GM12865 (cell line): Measurements from ENCODE around the gene MTA1.

Experiments
- DNase-seq: peaks from one replicate; pipeline ENCODE4 v3.0.0; 2010; ENCODE audit warnings: low read depth
- H3K4me3 ChIP-seq: 2 replicates; pipeline ENCODE4 v1.5.1; 2011; ENCODE audit warnings: mild to moderate bottlenecking, low read depth, low read length, control low read depth
- TF ChIP-seq, protein P1 (sequence below): IDR thresholded peaks from 2 replicates; pipeline ENCODE4 v1.5.1; 2011; ENCODE audit warnings: low read length, control low read depth, low read depth, inconsistent platforms; ENCODE audit not compliant: insufficient read depth; ENCODE audit errors: missing control alignments

The MTA1 gene

DNA sequence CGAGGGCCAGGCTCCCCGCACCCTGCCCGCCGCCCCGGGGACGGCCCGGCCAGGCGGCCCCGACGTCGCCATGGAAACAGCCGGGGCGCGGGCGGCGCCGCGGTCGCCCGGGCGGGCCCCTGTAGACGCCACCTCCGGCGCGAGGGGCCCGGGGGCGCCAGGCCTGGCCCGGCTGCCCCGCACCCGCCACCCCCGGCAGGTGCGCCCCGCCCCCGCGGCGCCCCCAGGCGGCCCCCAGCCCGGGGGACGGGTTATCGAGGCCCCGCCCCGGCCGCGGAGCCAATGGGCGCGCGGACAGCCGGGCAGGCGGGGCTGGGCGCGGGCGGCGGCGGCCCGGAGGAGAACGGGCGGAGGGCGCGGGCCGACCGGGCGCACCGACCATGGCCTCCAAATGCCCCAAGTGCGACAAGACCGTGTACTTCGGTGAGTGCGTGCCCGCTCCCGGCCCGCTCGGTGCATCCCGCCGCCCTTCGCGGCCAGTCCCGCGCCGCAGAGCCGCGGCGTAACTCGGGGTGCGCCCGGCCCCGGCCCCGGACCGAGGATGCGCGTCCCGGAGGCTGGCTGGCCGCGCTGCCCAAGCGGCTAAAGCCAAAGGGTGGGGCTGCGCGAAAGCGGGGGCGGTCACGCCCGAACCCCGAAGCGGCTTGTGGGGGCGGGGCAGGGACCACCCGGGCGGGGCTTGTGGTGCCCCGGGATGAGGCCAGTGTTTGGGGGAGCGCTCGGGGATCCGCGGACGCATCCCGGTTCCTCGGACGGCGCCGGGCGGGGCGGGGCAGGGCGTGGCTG lies 55.0 kb downstream of the MTA1 start, which contains the start of gene CRIP2:
Gene CRIP2, plus strand, starts transcription at position 339 of the 786 bp plus-strand sequence. Its CDS starts 42 bp downstream, at position 381.
- H3K4me3 ChIP-seq, result peak within 1 kb of the TSS; percentile 38
- DNase-seq, result no peak
- TF ChIP-seq, protein P1, sequence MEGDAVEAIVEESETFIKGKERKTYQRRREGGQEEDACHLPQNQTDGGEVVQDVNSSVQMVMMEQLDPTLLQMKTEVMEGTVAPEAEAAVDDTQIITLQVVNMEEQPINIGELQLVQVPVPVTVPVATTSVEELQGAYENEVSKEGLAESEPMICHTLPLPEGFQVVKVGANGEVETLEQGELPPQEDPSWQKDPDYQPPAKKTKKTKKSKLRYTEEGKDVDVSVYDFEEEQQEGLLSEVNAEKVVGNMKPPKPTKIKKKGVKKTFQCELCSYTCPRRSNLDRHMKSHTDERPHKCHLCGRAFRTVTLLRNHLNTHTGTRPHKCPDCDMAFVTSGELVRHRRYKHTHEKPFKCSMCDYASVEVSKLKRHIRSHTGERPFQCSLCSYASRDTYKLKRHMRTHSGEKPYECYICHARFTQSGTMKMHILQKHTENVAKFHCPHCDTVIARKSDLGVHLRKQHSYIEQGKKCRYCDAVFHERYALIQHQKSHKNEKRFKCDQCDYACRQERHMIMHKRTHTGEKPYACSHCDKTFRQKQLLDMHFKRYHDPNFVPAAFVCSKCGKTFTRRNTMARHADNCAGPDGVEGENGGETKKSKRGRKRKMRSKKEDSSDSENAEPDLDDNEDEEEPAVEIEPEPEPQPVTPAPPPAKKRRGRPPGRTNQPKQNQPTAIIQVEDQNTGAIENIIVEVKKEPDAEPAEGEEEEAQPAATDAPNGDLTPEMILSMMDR, result no peak

DNA sequence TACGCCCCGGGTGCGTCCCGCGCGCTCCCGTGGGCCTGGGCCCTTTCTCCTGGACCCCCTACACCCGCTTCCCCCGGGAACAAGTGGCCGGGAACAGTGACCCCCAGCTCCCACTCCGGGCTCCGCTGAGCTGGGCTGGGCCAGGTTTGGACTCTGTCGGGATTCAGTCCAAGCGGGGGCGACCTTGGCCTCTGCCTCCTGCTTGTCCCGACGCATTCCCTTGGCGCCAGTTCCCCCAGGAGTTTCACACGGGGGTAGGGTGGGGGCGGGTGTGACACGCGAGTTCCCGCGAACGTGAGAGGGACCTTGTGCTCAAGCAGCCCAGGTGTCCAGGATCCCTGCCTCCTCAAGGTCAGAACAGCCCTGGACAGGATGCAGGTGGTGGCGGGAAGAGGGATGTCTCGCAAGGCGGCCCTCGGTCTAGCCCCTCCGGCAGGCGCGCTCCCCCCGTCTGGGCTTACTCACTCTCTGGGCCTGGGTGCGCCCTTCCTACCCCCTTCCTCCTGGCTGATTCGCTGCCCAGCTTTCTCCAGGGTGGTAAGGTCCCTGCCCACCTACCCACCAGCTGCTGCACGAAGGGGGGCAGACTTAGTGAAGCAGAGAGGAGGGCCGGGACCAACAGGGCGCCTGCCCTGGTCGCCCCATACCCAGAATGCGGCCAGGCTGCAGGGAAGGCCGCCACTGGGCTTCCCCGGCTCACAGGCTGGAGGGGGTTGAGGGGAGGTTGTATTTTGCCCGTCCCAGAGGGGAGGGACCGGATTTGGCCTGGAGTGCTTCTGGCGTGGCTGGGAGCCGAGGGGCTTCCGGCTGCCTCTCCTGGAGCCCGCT lies 55.9 kb downstream of the MTA1 start:
- DNase-seq, result no peak
- no peak overlapping the region for H3K4me3 ChIP-seq
- TF ChIP-seq, protein P1, result no peak

DNA sequence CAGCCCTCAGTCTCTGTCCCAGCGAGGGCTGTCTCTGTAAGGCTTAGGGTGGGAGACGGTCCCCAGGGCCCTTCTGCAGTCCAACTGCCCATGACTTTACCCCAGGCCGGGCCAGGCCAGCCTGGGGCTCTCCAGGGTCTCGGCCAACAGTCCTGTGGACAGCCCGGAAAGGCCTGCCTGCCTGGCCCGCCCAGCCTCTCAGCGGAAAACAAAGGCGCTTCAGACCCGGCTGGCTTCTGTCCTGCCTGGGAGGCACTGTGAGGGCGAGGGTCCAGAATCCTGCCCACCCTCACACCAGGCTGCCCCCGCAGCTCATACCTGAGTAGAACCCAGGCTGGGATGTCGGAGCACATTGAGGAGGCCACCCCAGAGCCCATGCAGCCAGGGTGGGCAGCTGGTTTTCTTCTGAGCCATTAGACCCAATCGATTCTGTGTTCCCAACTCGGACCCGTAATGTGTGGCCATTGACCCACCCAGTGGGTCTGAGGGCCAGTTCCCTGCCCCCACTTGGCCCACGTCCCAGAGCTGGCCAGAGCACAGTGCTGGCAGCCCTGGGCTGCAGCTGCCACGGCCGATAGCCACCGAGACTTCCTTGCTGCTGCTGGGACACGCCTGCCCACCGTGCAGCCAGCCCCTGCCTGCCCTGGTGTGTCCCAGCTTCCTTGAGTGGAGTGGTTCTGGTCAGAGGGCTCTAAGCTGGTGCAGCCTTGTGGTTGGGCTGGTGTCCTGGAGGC lies 56.6 kb downstream of the MTA1 start:
- TF ChIP-seq, protein P1, result no peak
- DNase-seq, result no peak
- H3K4me3 ChIP-seq, result no peak overlapping the region

DNA sequence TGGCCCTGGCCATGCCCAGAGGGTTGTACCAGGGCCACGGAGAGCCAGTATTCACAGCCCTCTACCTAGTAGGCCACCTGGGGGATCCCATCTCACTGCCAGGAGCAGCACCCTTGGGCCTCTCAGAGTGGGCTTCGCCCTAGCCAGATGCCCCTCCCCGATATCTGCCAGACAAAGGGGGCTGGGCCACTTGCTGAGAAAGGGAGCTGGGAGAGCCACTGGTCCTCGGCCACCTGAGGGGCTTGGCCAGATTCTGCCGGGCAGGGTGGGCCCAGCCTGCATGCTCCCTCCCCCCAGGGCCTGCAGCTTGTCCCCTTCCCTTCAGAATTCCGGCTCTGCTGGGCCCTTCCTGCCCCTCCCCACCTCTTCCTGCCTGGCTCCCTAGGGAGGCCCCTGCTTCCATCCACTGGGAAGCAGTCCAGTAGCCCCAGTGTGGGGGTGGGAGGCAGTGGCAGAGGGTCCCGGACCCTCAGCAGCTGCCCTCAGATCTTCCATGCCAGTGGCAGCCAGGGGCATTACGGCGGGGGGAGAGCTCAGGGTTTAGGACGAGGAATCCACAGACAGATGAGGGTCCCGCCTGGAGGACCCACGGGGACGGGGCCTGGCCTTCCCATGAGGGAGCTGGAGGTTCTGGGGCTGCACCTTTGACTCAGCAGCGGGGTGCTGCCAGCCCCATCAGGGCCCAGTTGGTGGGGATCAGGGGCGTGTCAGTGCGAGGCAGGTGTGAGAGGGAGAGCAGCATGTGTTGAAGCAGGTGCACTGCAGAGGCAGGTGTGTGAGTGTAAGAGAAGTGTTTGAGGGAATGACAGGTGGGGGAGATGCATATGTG lies 57.4 kb downstream of the MTA1 start:
- no peak for DNase-seq
- TF ChIP-seq, protein P1, result no peak
- no peak overlapping the region for H3K4me3 ChIP-seq

DNA sequence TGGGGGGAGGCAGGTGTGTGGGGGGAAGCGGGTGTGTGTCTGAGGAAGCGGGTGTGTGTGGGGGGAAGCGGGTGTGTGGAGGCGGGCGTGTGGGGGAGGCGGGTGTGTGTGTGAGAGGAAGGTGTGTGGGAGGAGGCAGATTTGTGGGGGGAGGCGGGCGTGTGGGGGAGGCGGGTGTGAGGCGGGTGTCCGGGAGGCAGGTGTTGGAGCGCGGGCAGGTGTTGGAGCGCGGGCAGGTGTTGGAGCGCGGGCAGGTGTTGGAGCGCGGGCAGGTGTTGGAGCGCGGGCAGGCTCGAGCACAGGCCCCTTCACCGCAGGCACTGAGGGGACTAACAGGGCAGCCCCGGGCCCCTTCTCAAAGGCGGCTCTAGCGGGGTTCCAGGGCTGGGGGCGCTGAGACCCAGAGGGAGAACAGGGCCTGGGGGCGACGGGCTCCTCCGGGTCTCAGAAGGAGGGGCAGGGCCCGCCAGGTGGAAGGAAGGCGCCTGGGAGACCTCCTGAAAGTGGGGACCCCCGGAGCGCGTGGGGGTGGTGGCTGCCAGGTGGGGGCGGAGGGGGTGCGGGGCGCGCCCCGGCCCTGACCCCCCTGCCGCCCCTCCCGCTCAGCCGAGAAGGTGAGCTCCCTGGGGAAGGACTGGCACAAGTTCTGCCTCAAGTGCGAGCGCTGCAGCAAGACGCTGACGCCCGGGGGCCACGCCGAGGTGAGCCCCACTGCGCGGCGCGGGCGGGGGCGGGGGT lies 58.2 kb downstream of the MTA1 start:
- DNase-seq, result no peak
- no peak overlapping the region for H3K4me3 ChIP-seq
- TF ChIP-seq, protein P1, result no peak
